Fibroblast of skin of scalp (primary cell): ENCODE results near the gene GRK5.
"Not testable (repeated sequence)": the region's sequence is repeated elsewhere in the genome, so short reads cannot be mapped to it uniquely, and the experiment has no call there.

Source experiments
- DNase-seq: peaks from one replicate; pipeline ENCODE4 v3.0.0-alpha.2; 2013

GRK5 gene

GRCh38 chr10:119425102-119425880, 217.9 kb downstream of the GRK5 start:
- DNase-seq = no peak

- DNase-seq = no peak
Observed at GRCh38 chr10:119425881-119426170, 218.5 kb downstream of the GRK5 start.

- no peak for DNase-seq
Observed at GRCh38 chr10:119426699-119427098, 219.3 kb downstream of the GRK5 start.

- no peak for DNase-seq
Observed at GRCh38 chr10:119427263-119427864, 220.0 kb downstream of the GRK5 start.

- DNase-seq = peak; percentile 42
Observed at GRCh38 chr10:119428789-119429188, 221.4 kb downstream of the GRK5 start.

- no peak for DNase-seq
Observed at GRCh38 chr10:119429771-119430170, 222.4 kb downstream of the GRK5 start.

- DNase-seq = peak; percentile 20
Observed at GRCh38 chr10:119431034-119431772, 223.8 kb downstream of the GRK5 start.

GRCh38 chr10:119431773-119432135, 224.4 kb downstream of the GRK5 start:
- no peak for DNase-seq

GRCh38 chr10:119434942-119435341, 227.6 kb downstream of the GRK5 start:
- not testable (repeated sequence) for DNase-seq

GRCh38 chr10:119438717-119439116, 231.3 kb downstream of the GRK5 start:
- no peak for DNase-seq

GRCh38 chr10:119439922-119440321, 232.6 kb downstream of the GRK5 start:
- DNase-seq = no peak

- DNase-seq = peak; percentile 66
Observed at GRCh38 chr10:119441151-119441821, 233.9 kb downstream of the GRK5 start.

GRCh38 chr10:119441921-119442757, 234.8 kb downstream of the GRK5 start:
- DNase-seq = no peak

GRCh38 chr10:119442758-119443060, 235.3 kb downstream of the GRK5 start:
- DNase-seq = no peak

- no peak for DNase-seq
Observed at GRCh38 chr10:119443441-119443840, 236.1 kb downstream of the GRK5 start.

GRCh38 chr10:119443970-119444660, 236.7 kb downstream of the GRK5 start:
- DNase-seq = no peak

- DNase-seq = no peak
Observed at GRCh38 chr10:119444866-119445265, 237.5 kb downstream of the GRK5 start.

GRCh38 chr10:119445311-119445934, 238.1 kb downstream of the GRK5 start:
- DNase-seq = peak; percentile 73

- no peak for DNase-seq
Observed at GRCh38 chr10:119445935-119446317, 238.6 kb downstream of the GRK5 start.

- DNase-seq = no peak
Observed at GRCh38 chr10:119446441-119447277, 239.3 kb downstream of the GRK5 start.

- no peak for DNase-seq
Observed at GRCh38 chr10:119447421-119447820, 240.1 kb downstream of the GRK5 start.
